Measurements from ENCODE around the gene MKRN2.

GRCh38 chr3:12612514-12613226, 55.8 kb downstream of the MKRN2 start:
- no peak for TF ChIP-seq CTCF (IDR thresholded peaks at IDR 0.05; ENCODE audit: extremely low read depth in 1 of 2, insufficient read depth in 1 of 2, low read depth in 1 of 2, low read length in 2 of 2)
- TF ChIP-seq EZH2 (IDR thresholded peaks at IDR 0.05; ENCODE audit: borderline replicate concordance, low read depth, low read length, severe bottlenecking): no peak
- TF ChIP-seq POLR2AphosphoS5 (IDR thresholded peaks at IDR 0.05; ENCODE audit: insufficient read depth, low read depth, low read length): no peak

Measured in endothelial cell of umbilical vein (primary cell).